Adrenal gland (tissue), 12 donors: ENCODE results near the gene WT1. TPM values are rescaled to one million over a fixed set of nuclear protein-coding genes. Genes with fewer than 3 reads are reported as not detected.
A peak's percentile ranks its signal among the peaks of the same experiment; 100 is the strongest.

Experiments used
- DNase-seq, 7 donors: peaks; one replicate each; pipeline ENCODE4 v3.0.0-alpha.2; 2019 to 2020
- H3K27ac ChIP-seq, 5 donors: fragments of 200-600 bp; sonication (generic) in 4 of 5; 1 replicate in 3 of 5; 2 replicates in 2 of 5; pipeline versions ENCODE4 v1.5.1 to v1.8.0; 2016 to 2020; ENCODE audit warnings: mild to moderate bottlenecking in 1 of 5
- H3K27me3 ChIP-seq: fragments of 200-600 bp; 2 replicates; pipeline ENCODE4 v1.8.0; 2021
- H3K36me3 ChIP-seq, 2 donors: fragments of 200-600 bp; replicated peaks in 1 of 2; 1 replicate in 1 of 2; 2 replicates in 1 of 2; pipeline versions ENCODE4 v1.5.1 to v1.8.0; 2018 to 2022
- H3K4me1 ChIP-seq, 2 donors: fragments of 200-600 bp; replicated peaks in 1 of 2; 1 replicate in 1 of 2; 2 replicates in 1 of 2; pipeline versions ENCODE4 v1.5.1 to v1.8.0; 2018 to 2021
- H3K4me3 ChIP-seq, 4 donors: fragments of 200-600 bp; sonication (generic) in 3 of 4; one replicate each; pipeline ENCODE4 v1.5.1; 2016 to 2018
- H3K9me3 ChIP-seq, 3 donors: fragments of 200-600 bp; sonication (generic) in 1 of 3; replicated peaks in 1 of 3; 1 replicate in 2 of 3; 2 replicates in 1 of 3; pipeline versions ENCODE4 v1.5.1 to v1.8.0; 2016 to 2021
- CTCF ChIP-seq, 6 experiments: fragments of 450-650 bp in 4 of 6; fragments of 200-600 bp in 2 of 6; sonication (generic) in 1 of 6; IDR thresholded peaks; 1 replicate in 5 of 6; 2 replicates in 1 of 6; pipeline versions ENCODE4 v1.5.1 to v1.8.0; 2016 to 2021; ENCODE audit warnings: antibody characterized with exemption in 6 of 6, mild to moderate bottlenecking in 2 of 6, moderate library complexity in 1 of 6
- POLR2A ChIP-seq, 2 donors: fragments of 450-650 bp; IDR thresholded peaks; one replicate each; pipeline ENCODE4 v1.6.1; 2017; ENCODE audit warnings: antibody characterized with exemption in 2 of 2, mild to moderate bottlenecking in 2 of 2, moderate library complexity in 1 of 2
- WGBS, 4 donors: extraction: QIAGEN DNeasy Blood & Tissue Kit in 2 of 4; methylation state at CpG; one replicate each; pipeline versions ENCODE4 v1.1.5 to v1.1.7; 2013 to 2017; 5-methylcytosine and 5-hydroxymethylcytosine counted together
- intact Hi-C, 2 donors: fragments of 100-400 bp; cut with DNase I; formaldehyde crosslinking; loops; one replicate each; pipeline versions ENCODE4 v1.14.1 to v1.15.0; 2022 to 2023
- polyA plus RNA-seq, 3 donors: library from polyadenylated mRNA; stranded (reverse); fragments of 200-250 nt in 2 of 3; fragments of 350-450 nt in 1 of 3; fragmentation: Illumina TruSeq in 1 of 3; extraction: RNeasy Lipid Tissue Mini Kit (QIAGEN cat#74804) in 1 of 3; gene quantifications; one replicate each; pipeline ENCODE4 v1.2.3, GENCODE V29; 2013 to 2014
- total RNA-seq, 9 donors: library from RNA; depleted of rRNA in 4 of 9; stranded (reverse); fragments of >200 nt in 4 of 9; fragments of 120-200 nt in 1 of 9; fragmentation: NEBNext Ultra II Directional in 1 of 9; extraction: Animal tissue kit (Norgen Biotek cat#: 25700) in 1 of 9; gene quantifications; one replicate each; pipeline versions ENCODE4 v1.1.0 to v1.2.4, GENCODE V29; 2013 to 2023
- donor health status: healthy with polysubstance abuse.
- donor health status: Bipolar disorder and iron deficiency.
- donor health status: DM: yes; HTN: yes; CAD: no.
- donor health status: DM: no; HTN: no; CAD: no.
- donor health status: DM: no; HTN: no; CAD: no.
- donor health status: DM: yes; HTN: yes; CAD: no.

WT1 gene
- total and polyA plus RNA-seq, 12 donors, result 0.14 to 2.8 (median 0.39) TPM; not detected in 3

- no peaks in the 10 kb centered on the region for H3K4me1 ChIP-seq
- DNase-seq, result no peak
- TF ChIP-seq CTCF (IDR thresholded peaks at IDR 0.05), result no peak
- TF ChIP-seq POLR2A (IDR thresholded peaks at IDR 0.05), result no peak
- no peaks in the 10 kb centered on the region for H3K9me3 ChIP-seq
- no peak overlapping the region for H3K27ac ChIP-seq
- no peaks in the 10 kb centered on the region for H3K36me3 ChIP-seq
- no peaks in the 10 kb centered on the region for H3K27me3 ChIP-seq
- H3K4me3 ChIP-seq, result no peak overlapping the region
- 57 to 62% (median 60%) methylated on average over 4 of the region's 4 CpGs for WGBS, 4 donors
- intact Hi-C loops, result no loop called here
Observed at GRCh38 chr11:32387411-32387810, 47.9 kb downstream of the WT1 start.

GRCh38 chr11:32386770-32387377 lies 48.5 kb downstream of the WT1 start:
- H3K4me3 ChIP-seq, result no peak overlapping the region

GRCh38 chr11:32385998-32386397 lies 49.3 kb downstream of the WT1 start:
- TF ChIP-seq CTCF (IDR thresholded peaks at IDR 0.05) (peak in 4 of 6 experiments; percentile 10 to 22 (median 16)), POLR2A (IDR thresholded peaks at IDR 0.05) (no peak)
- Histone ChIP-seq H3K4me3 (no peak overlapping the region), H3K4me1 (no peaks in the 10 kb centered on the region), H3K27me3 (no peaks in the 10 kb centered on the region), H3K36me3 (no peaks in the 10 kb centered on the region), H3K9me3 (no peaks in the 10 kb centered on the region), H3K27ac (no peak overlapping the region)
- intact Hi-C loops, result no loop called here
- peak in 4 of 7 donors; percentile 14 to 55 (median 18) for DNase-seq
- 32 to 39% (median 36%) methylated on average over 2 of the region's 2 CpGs for WGBS, 4 donors

More at GRCh38 chr11:32386770-32387377, 48.5 kb downstream of the WT1 start:
- 14 to 27% (median 22%) methylated on average over 7 to 8 of the region's 8 CpGs for WGBS, 4 donors
- Histone ChIP-seq H3K27me3 (no peaks in the 10 kb centered on the region), H3K27ac (no peak overlapping the region), H3K9me3 (no peaks in the 10 kb centered on the region), H3K36me3 (no peaks in the 10 kb centered on the region), H3K4me1 (no peaks in the 10 kb centered on the region)
- TF ChIP-seq CTCF (IDR thresholded peaks at IDR 0.05) (no peak), POLR2A (IDR thresholded peaks at IDR 0.05) (no peak)
- peak in 2 of 7 donors; percentile 13 to 19 for DNase-seq
- intact Hi-C loops, result no loop called here

- H3K4me3 ChIP-seq, result no peak overlapping the region
- no peaks in the 10 kb centered on the region for H3K9me3 ChIP-seq
- H3K36me3 ChIP-seq, result no peaks in the 10 kb centered on the region
- no peaks in the 10 kb centered on the region for H3K4me1 ChIP-seq
- TF ChIP-seq POLR2A (IDR thresholded peaks at IDR 0.05) (no peak), CTCF (IDR thresholded peaks at IDR 0.05) (no peak)
- intact Hi-C loops, result no loop called here
- 58 to 71% (median 63%) methylated on average over 10 of the region's 10 CpGs for WGBS, 4 donors
- no peak for DNase-seq
- no peaks in the 10 kb centered on the region for H3K27me3 ChIP-seq
- no peak overlapping the region for H3K27ac ChIP-seq
Observed at GRCh38 chr11:32382339-32383049, 52.8 kb downstream of the WT1 start.
